ENCODE measurements around the gene IL12RB1. TPM values are rescaled to one million over a fixed set of nuclear protein-coding genes. Genes with fewer than 3 reads are reported as not detected.

Gene IL12RB1
- total and polyA plus RNA-seq, 2 of the 8 experiments (the other 6 are each of a cell fraction or from before 2014, with no cell fraction given) = 0.03 TPM; not detected in 1

GRCh38 chr19:18101268-18101667 lies 14.5 kb upstream of the IL12RB1 start:
- Histone ChIP-seq H3K36me3 (ENCODE audit: control insufficient read depth in 2 of 4, insufficient read depth in 4 of 4, low read length in 3 of 4) (no peaks in the 10 kb centered on the region), H3K9ac (replicated peaks in 1 of 4; ENCODE audit: extremely low read depth in 1 of 4, low read depth in 3 of 4, low read length in 3 of 4) (no peak overlapping the region), H3K23me2 (ENCODE audit: low read depth, low read length) (peaks cover 9% of the 10 kb centered on the region; the same call in 1 of the 2 replicates), H3K79me1 (ENCODE audit: low read depth, low read length) (no peaks in the 10 kb centered on the region), H3K27ac (ENCODE audit: low read depth, low read length) (no peak overlapping the region), H3K56ac (replicated peaks; ENCODE audit: insufficient read length, low read depth, low read length) (no peak overlapping the region), H3K4me1 (replicated peaks in 1 of 4; ENCODE audit: control insufficient read depth in 3 of 4, insufficient read depth in 4 of 4, low read length in 3 of 4) (peaks cover 3 to 18% (median 11%) of the 10 kb centered on the region in 4 experiments; a peak in 6 of 7 replicates), H3K9me3 (ENCODE audit: insufficient read depth in 2 of 2, low read depth in 1 of 2, low read length in 1 of 2) (no peaks in the 10 kb centered on the region), H4K8ac (ENCODE audit: extremely low read depth, insufficient read depth, low read length) (no peak overlapping the region), H2AK5ac (ENCODE audit: low read depth, low read length) (no peak overlapping the region), H3K27me3 (replicated peaks in 1 of 4; ENCODE audit: control insufficient read depth in 3 of 4, extremely low read depth in 1 of 4, insufficient read depth in 3 of 4, low read length in 3 of 4) (peaks cover 0 to 8% (median 5%) of the 10 kb centered on the region in 4 experiments; a peak in 4 of 7 replicates), H3K79me2 (ENCODE audit: control insufficient read depth in 1 of 2, insufficient read depth in 2 of 2, low read length in 2 of 2) (no peaks in the 10 kb centered on the region), H3K14ac (ENCODE audit: insufficient read length) (no peak overlapping the region), H4K20me1 (replicated peaks in 1 of 2; ENCODE audit: control insufficient read depth in 1 of 2, insufficient read depth in 2 of 2, low read length in 2 of 2) (no peaks in the 10 kb centered on the region), H2BK15ac (ENCODE audit: low read length) (peak overlapping the region; percentile 67; the same call in 1 of the 2 replicates), H2BK20ac (ENCODE audit: low read length) (no peak overlapping the region), H3K4me3 (ENCODE audit: extremely low read depth in 1 of 4, insufficient read depth in 2 of 4, low read depth in 3 of 4, low read length in 4 of 4) (peak overlapping the region in 1 of 4 experiments; percentile 27; a peak in 2 of 8 replicates), H4K5ac (ENCODE audit: insufficient read length, low read depth, low read length) (no peak overlapping the region), H3K4ac (replicated peaks; ENCODE audit: insufficient read length, low read depth, low read length) (no peak overlapping the region), H2BK12ac (ENCODE audit: low read depth, low read length) (no peak overlapping the region), H2BK120ac (replicated peaks; ENCODE audit: low read depth, low read length) (no peak overlapping the region), H2BK5ac (ENCODE audit: low read depth, low read length) (no peak overlapping the region), H3K23ac (ENCODE audit: insufficient read length) (no peak overlapping the region), H3K4me2 (ENCODE audit: insufficient read depth in 1 of 2, low read depth in 2 of 2, low read length in 2 of 2) (peak overlapping the region; percentile 34 to 43; a peak in 2 of 4 replicates), H3K18ac (ENCODE audit: extremely low read depth, low read length) (no peak overlapping the region), H4K91ac (replicated peaks; ENCODE audit: insufficient read length, low read length) (no peak overlapping the region), H2AFZ (ENCODE audit: low read length) (no peak overlapping the region)
- ChIA-PET POLR2A (ENCODE audit: partially characterized antibody) (interaction anchor here (1.3 to 1.7 kb wide), 2 partner anchors 9 to 180 kb away, joined by 4 to 6 read pairs; partner anchors contain the start of gene JUND), CTCF (ENCODE audit: partially characterized antibody) (interaction anchor here (0.6 to 2.2 kb wide), 4 partner anchors 12 to 60 kb away, joined by 3 to 6 read pairs (median 4); partner anchors contain the start of gene PIK3R2)
- WGBS, 2 experiments (ENCODE audit: extremely low coverage in 1 of 2, insufficient coverage in 1 of 2, insufficient read length in 1 of 2, insufficient replicate concordance in 2 of 2, low coverage in 1 of 2, low lambda C conversion rate in 2 of 2, missing lambda C conversion rate in 1 of 2) = 70% methylated on average over 2 of the region's 3 CpGs; no CpG with 5 or more reads in 1 of the 2 experiments
- DNase-seq (ENCODE audit: low read depth in 1 of 2, low spot score in 2 of 2) = no peak
- TF ChIP-seq RAD21 (IDR thresholded peaks at IDR 0.05 in 1 of 2, conservative IDR thresholded peaks at IDR 0.05 in 1 of 2; ENCODE audit: low read depth in 2 of 2, low read length in 2 of 2) (no peak), CTCF (IDR thresholded peaks at IDR 0.05; ENCODE audit: control extremely low read depth in 1 of 3, insufficient read depth in 1 of 3, low read depth in 1 of 3, low read length in 3 of 3) (no peak), KDM4A (IDR thresholded peaks at IDR 0.05; ENCODE audit: low read depth, low read length, severe bottlenecking) (no peak), ATF3 (IDR thresholded peaks at IDR 0.05; ENCODE audit: insufficient read depth, low read depth, low read length) (no peak)
- FAIRE-seq = no peak
